Mesothelial cell of epicardium (in vitro differentiated cells): ENCODE measurements around the gene NAA38. TPM values are rescaled to one million over a fixed set of nuclear protein-coding genes. Genes with fewer than 3 reads are reported as not detected.
A peak's percentile ranks its signal among the peaks of the same experiment; 100 is the strongest.

ENCODE experiments used
- DNase-seq, 2 experiments: peaks; one replicate each; pipeline ENCODE4 v3.0.0; 2021; ENCODE audit warnings: low spot score in 2 of 2; ENCODE audit not compliant: unreplicated experiment in 2 of 2
- H3K27ac Mint-ChIP-seq: 2 replicates; pipeline ENCODE4 v1.8.0; 2021; ENCODE audit warnings: mixed read lengths
- H3K27me3 Mint-ChIP-seq: 2 replicates; pipeline ENCODE4 v1.8.0; 2021; ENCODE audit warnings: low read depth, mixed read lengths
- H3K36me3 Mint-ChIP-seq: 2 replicates; pipeline ENCODE4 v1.8.0; 2021; ENCODE audit warnings: mixed read lengths
- H3K4me1 Mint-ChIP-seq: 2 replicates; pipeline ENCODE4 v1.8.0; 2021; ENCODE audit warnings: mixed read lengths
- H3K4me3 Mint-ChIP-seq: 2 replicates; pipeline ENCODE4 v1.8.0; 2021; ENCODE audit warnings: mild to moderate bottlenecking, moderate library complexity, mixed read lengths
- H3K9me3 Mint-ChIP-seq: 2 replicates; pipeline ENCODE4 v1.8.0; 2021; ENCODE audit warnings: mixed read lengths
- total RNA-seq: library from RNA; stranded (reverse); gene quantifications from 3 replicates; pipeline ENCODE4 v1.2.1, GENCODE V29; 2021
- TF ChIP-seq, protein P1 (sequence below): fragments of 200-600 bp; sonication (generic); IDR thresholded peaks from one replicate; pipeline ENCODE4 v1.5.0; 2021; ENCODE audit warnings: antibody characterized with exemption; ENCODE audit not compliant: unreplicated experiment

NAA38 gene
- total RNA-seq, 1 donor from 2014 or later = 67.2 TPM

DNA sequence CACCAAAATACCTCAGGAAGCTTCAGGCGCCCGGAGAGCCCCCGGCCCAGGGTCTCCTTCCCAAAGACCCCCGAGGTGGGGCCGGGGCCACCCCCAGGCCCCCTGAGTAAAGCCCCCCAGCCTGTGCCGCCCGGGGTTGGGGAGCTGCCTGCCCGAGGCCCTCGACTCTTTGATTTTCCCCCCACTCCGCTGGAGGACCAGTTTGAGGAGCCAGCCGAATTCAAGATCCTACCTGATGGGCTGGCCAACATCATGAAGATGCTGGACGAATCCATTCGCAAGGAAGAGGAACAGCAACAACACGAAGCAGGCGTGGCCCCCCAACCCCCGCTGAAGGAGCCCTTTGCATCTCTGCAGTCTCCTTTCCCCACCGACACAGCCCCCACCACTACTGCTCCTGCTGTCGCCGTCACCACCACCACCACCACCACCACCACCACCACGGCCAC lies 9.2 kb downstream of the NAA38 start:
- no peak overlapping the region for H3K27ac Mint-ChIP-seq

DNA sequence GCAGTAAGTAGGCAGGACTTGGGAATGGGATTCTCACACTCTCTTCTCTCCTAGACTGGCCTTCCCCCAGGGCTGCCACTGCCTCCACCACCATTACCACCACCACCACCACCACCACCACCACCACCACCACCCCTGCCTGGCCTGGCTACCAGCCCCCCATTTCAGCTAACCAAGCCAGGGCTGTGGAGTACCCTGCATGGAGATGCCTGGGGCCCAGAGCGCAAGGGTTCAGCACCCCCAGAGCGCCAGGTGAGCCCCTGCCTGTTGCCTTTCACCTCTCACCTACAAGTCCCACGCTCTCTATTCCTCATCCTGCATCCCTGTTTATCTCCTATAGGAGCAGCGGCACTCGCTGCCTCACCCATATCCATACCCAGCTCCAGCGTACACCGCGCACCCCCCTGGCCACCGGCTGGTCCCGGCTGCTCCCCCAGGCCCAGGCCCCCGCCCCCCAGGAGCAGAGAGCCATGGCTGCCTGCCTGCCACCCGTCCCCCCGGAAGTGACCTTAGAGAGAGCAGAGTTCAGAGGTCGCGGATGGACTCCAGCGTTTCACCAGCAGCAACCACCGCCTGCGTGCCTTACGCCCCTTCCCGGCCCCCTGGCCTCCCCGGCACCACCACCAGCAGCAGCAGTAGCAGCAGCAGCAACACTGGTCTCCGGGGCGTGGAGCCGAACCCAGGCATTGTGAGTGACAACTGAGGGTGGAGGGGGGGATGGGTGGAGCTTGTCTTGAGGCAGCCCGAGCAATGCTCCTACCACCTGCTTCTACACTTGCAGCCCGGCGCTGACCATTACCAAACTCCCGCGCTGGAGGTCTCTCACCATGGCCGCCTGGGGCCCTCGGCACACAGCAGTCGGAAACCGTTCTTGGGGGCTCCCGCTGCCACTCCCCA lies 10.3 kb downstream of the NAA38 start:
- H3K27me3 Mint-ChIP-seq = no peaks in the 10 kb centered on the region
- H3K4me1 Mint-ChIP-seq = peaks cover 16% of the 10 kb centered on the region
- no peak overlapping the region for H3K4me3 Mint-ChIP-seq
- H3K27ac Mint-ChIP-seq = no peak overlapping the region
- peaks cover 15% of the 10 kb centered on the region for H3K36me3 Mint-ChIP-seq
- H3K9me3 Mint-ChIP-seq = no peaks in the 10 kb centered on the region
- TF ChIP-seq, protein P1, sequence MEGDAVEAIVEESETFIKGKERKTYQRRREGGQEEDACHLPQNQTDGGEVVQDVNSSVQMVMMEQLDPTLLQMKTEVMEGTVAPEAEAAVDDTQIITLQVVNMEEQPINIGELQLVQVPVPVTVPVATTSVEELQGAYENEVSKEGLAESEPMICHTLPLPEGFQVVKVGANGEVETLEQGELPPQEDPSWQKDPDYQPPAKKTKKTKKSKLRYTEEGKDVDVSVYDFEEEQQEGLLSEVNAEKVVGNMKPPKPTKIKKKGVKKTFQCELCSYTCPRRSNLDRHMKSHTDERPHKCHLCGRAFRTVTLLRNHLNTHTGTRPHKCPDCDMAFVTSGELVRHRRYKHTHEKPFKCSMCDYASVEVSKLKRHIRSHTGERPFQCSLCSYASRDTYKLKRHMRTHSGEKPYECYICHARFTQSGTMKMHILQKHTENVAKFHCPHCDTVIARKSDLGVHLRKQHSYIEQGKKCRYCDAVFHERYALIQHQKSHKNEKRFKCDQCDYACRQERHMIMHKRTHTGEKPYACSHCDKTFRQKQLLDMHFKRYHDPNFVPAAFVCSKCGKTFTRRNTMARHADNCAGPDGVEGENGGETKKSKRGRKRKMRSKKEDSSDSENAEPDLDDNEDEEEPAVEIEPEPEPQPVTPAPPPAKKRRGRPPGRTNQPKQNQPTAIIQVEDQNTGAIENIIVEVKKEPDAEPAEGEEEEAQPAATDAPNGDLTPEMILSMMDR = no peak
- DNase-seq = no peak

More for the DNA sequence above, 9.2 kb downstream of the NAA38 start:
- Mint-ChIP-seq H3K4me1 (peaks cover 8% of the 10 kb centered on the region), H3K9me3 (no peaks in the 10 kb centered on the region), H3K4me3 (no peak overlapping the region), H3K27me3 (no peaks in the 10 kb centered on the region), H3K36me3 (peaks cover 17% of the 10 kb centered on the region)
- DNase-seq = no peak
- TF ChIP-seq, protein P1 = no peak

DNA sequence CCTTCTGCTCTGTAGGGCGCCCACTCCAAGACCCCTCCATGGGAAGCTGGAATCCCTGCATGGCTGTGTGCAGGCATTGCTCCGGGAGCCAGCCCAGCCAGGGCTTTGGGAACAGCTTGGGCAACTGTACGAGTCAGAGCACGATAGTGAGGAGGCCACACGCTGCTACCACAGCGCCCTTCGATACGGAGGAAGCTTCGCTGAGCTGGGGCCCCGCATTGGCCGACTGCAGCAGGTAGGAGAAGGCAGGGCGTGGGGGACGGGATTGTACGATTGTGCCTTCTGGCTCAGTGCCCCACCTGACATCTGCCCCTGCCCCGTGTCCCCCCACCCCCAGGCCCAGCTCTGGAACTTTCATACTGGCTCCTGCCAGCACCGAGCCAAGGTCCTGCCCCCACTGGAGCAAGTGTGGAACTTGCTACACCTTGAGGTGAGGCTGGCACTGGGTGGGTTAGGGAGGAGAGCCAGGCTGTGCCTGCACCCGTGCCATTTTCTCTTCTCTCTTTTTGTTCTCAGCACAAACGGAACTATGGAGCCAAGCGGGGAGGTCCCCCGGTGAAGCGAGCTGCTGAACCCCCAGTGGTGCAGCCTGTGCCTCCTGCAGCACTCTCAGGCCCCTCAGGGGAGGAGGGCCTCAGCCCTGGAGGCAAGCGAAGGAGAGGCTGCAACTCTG lies 11.2 kb downstream of the NAA38 start:
- no peak overlapping the region for H3K4me3 Mint-ChIP-seq
- no peaks in the 10 kb centered on the region for H3K27me3 Mint-ChIP-seq
- TF ChIP-seq, protein P1 = no peak
- no peak for DNase-seq
- peaks cover 12% of the 10 kb centered on the region for H3K36me3 Mint-ChIP-seq
- H3K27ac Mint-ChIP-seq = no peak overlapping the region
- no peaks in the 10 kb centered on the region for H3K9me3 Mint-ChIP-seq
- peaks cover 18% of the 10 kb centered on the region for H3K4me1 Mint-ChIP-seq

DNA sequence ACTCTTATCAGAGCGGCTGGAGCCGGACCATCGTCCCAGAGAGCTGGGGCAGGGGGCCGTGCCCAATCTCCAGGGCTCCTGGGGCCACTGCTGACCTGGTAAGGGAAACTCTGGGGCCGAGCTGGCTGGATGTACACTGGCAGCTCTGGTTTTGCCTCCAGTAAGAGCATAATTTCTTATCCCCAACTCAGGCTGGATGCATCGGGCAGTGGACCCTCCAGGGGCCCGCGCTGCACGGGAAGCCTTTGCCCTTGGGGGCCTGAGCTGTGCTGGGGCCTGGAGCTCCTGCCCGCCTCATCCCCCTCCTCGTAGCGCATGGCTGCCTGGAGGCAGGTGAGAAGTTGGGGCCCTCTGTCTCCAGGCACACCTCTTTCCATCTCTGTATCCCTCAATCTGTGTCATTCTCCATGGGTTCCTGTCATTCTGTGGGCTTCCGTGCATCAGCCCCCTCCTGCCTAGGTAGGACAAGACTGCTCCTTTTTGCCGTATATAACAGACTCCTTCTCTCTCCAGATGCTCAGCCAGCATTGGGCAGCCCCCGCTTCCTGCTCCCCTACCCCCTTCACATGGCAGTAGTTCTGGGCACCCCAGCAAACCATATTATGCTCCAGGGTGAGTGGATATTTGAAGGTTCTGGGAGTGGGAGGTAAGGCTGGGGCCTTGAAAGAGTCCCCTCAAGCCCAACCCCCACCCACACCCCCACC lies 11.8 kb downstream of the NAA38 start:
- H3K4me1 Mint-ChIP-seq = peaks cover 25% of the 10 kb centered on the region
- DNase-seq = no peak
- H3K27ac Mint-ChIP-seq = peak overlapping the region; percentile 99

More for the DNA sequence above, 11.8 kb downstream of the NAA38 start:
- Mint-ChIP-seq H3K27me3 (no peaks in the 10 kb centered on the region), H3K9me3 (no peaks in the 10 kb centered on the region), H3K4me3 (peak overlapping the region; percentile 95), H3K36me3 (peaks cover 11% of the 10 kb centered on the region)
- TF ChIP-seq, protein P1 = no peak
